ENCODE measurements around the gene OBI1. TPM values are rescaled to one million over a fixed set of nuclear protein-coding genes. Genes with fewer than 3 reads are reported as not detected.
A peak's percentile ranks its signal among the peaks of the same experiment; 100 is the strongest.

OBI1 gene
- total RNA-seq, 6 donors from 2014 or later = 4.9 to 14.9 (median 8.1) TPM

- peak in 1 of 2 donors; percentile 25 for ATAC-seq (ENCODE audit: low FRiP score in 2 of 2)
- H3K9me3 ChIP-seq = no peaks in the 10 kb centered on the region
- peak; percentile 48 to 89 for DNase-seq
- H3K4me1 ChIP-seq = peaks cover 39 to 44% (median 42%) of the 10 kb centered on the region in 4 donors
- 4 to 5% methylated on average over 10 to 46 of the region's 80 CpGs for WGBS, 2 donors
- TF ChIP-seq POLR2A (IDR thresholded peaks at IDR 0.05) (no peak), POLR2AphosphoS5 (IDR thresholded peaks at IDR 0.05) (no peak), EP300 (IDR thresholded peaks at IDR 0.05) (no peak)
- TF ChIP-seq, protein P1, sequence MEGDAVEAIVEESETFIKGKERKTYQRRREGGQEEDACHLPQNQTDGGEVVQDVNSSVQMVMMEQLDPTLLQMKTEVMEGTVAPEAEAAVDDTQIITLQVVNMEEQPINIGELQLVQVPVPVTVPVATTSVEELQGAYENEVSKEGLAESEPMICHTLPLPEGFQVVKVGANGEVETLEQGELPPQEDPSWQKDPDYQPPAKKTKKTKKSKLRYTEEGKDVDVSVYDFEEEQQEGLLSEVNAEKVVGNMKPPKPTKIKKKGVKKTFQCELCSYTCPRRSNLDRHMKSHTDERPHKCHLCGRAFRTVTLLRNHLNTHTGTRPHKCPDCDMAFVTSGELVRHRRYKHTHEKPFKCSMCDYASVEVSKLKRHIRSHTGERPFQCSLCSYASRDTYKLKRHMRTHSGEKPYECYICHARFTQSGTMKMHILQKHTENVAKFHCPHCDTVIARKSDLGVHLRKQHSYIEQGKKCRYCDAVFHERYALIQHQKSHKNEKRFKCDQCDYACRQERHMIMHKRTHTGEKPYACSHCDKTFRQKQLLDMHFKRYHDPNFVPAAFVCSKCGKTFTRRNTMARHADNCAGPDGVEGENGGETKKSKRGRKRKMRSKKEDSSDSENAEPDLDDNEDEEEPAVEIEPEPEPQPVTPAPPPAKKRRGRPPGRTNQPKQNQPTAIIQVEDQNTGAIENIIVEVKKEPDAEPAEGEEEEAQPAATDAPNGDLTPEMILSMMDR (IDR thresholded peaks at IDR 0.05) = no peak
- H3K4me3 ChIP-seq = peak within 1 kb of the TSS in 3 of 4 donors; percentile 36 to 47 (median 46)
- H3K36me3 ChIP-seq = no peaks in the 10 kb centered on the region
- peaks cover 0 to 89% (median 53%) of the 10 kb centered on the region in 4 donors for H3K27me3 ChIP-seq
- no peak within 1 kb of the TSS for H3K27ac ChIP-seq
Measured at GRCh38 chr13:78603240-78603957, 55.6 kb downstream of the OBI1 start, which contains the start of gene POU4F1. Gene POU4F1, minus strand, starts transcription at chr13:78603552. Its CDS starts 226 bp downstream, at chr13:78603326.

- no peak for ATAC-seq (ENCODE audit: low FRiP score in 2 of 2)
- WGBS, 2 donors = 3 to 5% methylated on average over 25 to 33 of the region's 51 CpGs
- DNase-seq = peak in 1 of 2 donors; percentile 85
- Histone ChIP-seq H3K4me1 (peaks cover 32 to 37% (median 35%) of the 10 kb centered on the region in 4 donors), H3K27ac (no peak overlapping the region), H3K36me3 (no peaks in the 10 kb centered on the region), H3K9me3 (no peaks in the 10 kb centered on the region), H3K4me3 (peak overlapping the region in 3 of 4 donors; percentile 36 to 47 (median 46)), H3K27me3 (peaks cover 0 to 89% (median 47%) of the 10 kb centered on the region in 4 donors)
- no peak for TF ChIP-seq POLR2AphosphoS5 (IDR thresholded peaks at IDR 0.05)
- no peak for TF ChIP-seq EP300 (IDR thresholded peaks at IDR 0.05)
- TF ChIP-seq, protein P1 (IDR thresholded peaks at IDR 0.05) = no peak
Measured at GRCh38 chr13:78602561-78603239, 56.3 kb downstream of the OBI1 start.

DNA sequence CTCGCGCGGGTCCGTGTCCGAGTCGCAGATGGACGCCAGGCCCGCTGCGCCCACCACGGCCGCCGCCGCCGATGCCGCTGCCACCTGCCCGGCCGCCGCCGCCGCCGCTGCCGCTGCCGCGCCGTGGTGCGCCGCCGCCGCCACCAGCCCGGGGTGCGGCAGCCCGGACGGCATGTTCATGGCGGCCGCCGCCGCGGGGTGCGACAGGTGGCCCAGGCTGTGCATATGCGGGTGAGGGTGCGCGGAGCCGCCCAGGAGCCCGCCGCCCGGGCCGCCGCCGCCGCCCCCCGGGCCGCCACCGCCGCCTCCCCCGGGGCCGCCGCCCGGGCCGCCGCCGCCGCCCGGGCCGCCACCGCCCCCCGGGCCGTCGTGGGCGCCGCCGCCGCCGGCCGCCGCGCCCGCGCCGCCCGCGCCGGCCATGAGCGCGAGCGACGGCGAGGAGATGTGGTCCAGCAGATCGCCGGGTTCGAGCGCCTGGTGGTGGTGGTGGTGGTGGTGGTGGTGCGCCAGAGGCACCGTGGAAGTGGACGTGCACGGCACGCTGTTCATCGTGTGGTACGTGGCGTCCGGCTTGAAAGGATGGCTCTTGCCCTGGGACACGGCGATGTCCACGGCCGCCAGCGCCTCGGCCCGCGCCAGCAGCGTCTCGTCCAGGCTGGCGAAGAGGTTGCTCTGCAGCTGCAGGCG is 56.9 kb downstream of the OBI1 start:
- no peaks in the 10 kb centered on the region for H3K36me3 ChIP-seq
- ATAC-seq (ENCODE audit: low FRiP score in 2 of 2) = no peak
- peak in 1 of 2 donors; percentile 80 for DNase-seq
- no peaks in the 10 kb centered on the region for H3K9me3 ChIP-seq
- 9 to 15% methylated on average over 7 to 41 of the region's 112 CpGs for WGBS, 2 donors
- H3K4me3 ChIP-seq = peak overlapping the region in 3 of 4 donors; percentile 26 to 47 (median 36)
- H3K27me3 ChIP-seq = peaks cover 0 to 89% (median 48%) of the 10 kb centered on the region in 4 donors
- no peak for TF ChIP-seq POLR2A (IDR thresholded peaks at IDR 0.05)
- TF ChIP-seq POLR2AphosphoS5 (IDR thresholded peaks at IDR 0.05) = no peak
- TF ChIP-seq, protein P1 (IDR thresholded peaks at IDR 0.05) = no peak
- no peak for TF ChIP-seq EP300 (IDR thresholded peaks at IDR 0.05)
- H3K27ac ChIP-seq = no peak overlapping the region
- H3K4me1 ChIP-seq = peaks cover 25 to 30% (median 29%) of the 10 kb centered on the region in 4 donors

- Histone ChIP-seq H3K27ac (no peak overlapping the region), H3K36me3 (no peaks in the 10 kb centered on the region), H3K27me3 (peaks cover 0 to 89% (median 50%) of the 10 kb centered on the region in 4 donors), H3K4me1 (peaks cover 22 to 34% (median 26%) of the 10 kb centered on the region in 4 donors), H3K9me3 (no peaks in the 10 kb centered on the region), H3K4me3 (peak overlapping the region in 3 of 4 donors; percentile 12 to 33 (median 26))
- TF ChIP-seq EP300 (IDR thresholded peaks at IDR 0.05) (no peak), POLR2AphosphoS5 (IDR thresholded peaks at IDR 0.05) (no peak), POLR2A (IDR thresholded peaks at IDR 0.05) (no peak)
- WGBS, 2 donors = 7 to 12% methylated on average over 30 to 37 of the region's 58 CpGs
- ATAC-seq (ENCODE audit: low FRiP score in 2 of 2) = no peak
- DNase-seq = peak in 1 of 2 donors; percentile 81
Measured at GRCh38 chr13:78601124-78601873, 57.7 kb downstream of the OBI1 start.

Measured in upper lobe of left lung (tissue), 6 donors.